GM12878 (cell line): ENCODE results near the gene NDOR1. TPM values are rescaled to one million over a fixed set of nuclear protein-coding genes. Genes with fewer than 3 reads are reported as not detected.

Source experiments
- IKZF1 ChIP-seq: fragments of 450-650 bp; conservative IDR thresholded peaks from 2 replicates; pipeline ENCODE4 v1.6.1; 2017; ENCODE audit warnings: antibody characterized with exemption, mild to moderate bottlenecking
- MXI1 ChIP-seq: fragments of 150-350 bp; IDR thresholded peaks from 2 replicates; pipeline ENCODE4 v1.6.1; 2011; ENCODE audit warnings: low read depth, mild to moderate bottlenecking, inconsistent platforms, low read length, improper control_type of control experiment
- NFXL1 ChIP-seq: fragments of 450-650 bp; IDR thresholded peaks from 2 replicates; pipeline ENCODE4 v1.6.1; 2017; ENCODE audit warnings: antibody characterized with exemption, mild to moderate bottlenecking, borderline replicate concordance
- PML ChIP-seq: IDR thresholded peaks from 2 replicates; pipeline ENCODE4 v1.6.1; 2012; ENCODE audit warnings: low read length, inconsistent platforms
- POLR2A ChIP-seq: IDR thresholded peaks from 2 replicates; pipeline ENCODE4 v1.6.1; 2011; ENCODE audit warnings: low read depth, mild to moderate bottlenecking, low read length
- STAT1 ChIP-seq: fragments of 450-650 bp; conservative IDR thresholded peaks from 2 replicates; pipeline ENCODE4 v1.6.1; 2014; ENCODE audit warnings: antibody characterized with exemption, mild to moderate bottlenecking
- SUZ12 ChIP-seq: fragments of 200-600 bp; sonication (generic); IDR thresholded peaks from one replicate; pipeline ENCODE4 v1.6.1; 2018; ENCODE audit warnings: antibody characterized with exemption, mild to moderate bottlenecking; ENCODE audit not compliant: unreplicated experiment
- ZNF24 ChIP-seq: fragments of 450-650 bp; IDR thresholded peaks from 2 replicates; pipeline ENCODE4 v1.6.1; 2017; ENCODE audit warnings: antibody characterized with exemption, mild to moderate bottlenecking
- polyA plus RNA-seq, 11 experiments: library from polyadenylated mRNA; depleted of rRNA in 4 of 11; unstranded in 6 of 11; stranded (reverse) in 5 of 11; fragments of >200 nt; fragmentation: Nextera tagmentation in 4 of 11; fragmentation: Illumina TruSeq in 1 of 11; extraction: Ambion mirVana in 4 of 11; extraction: Trizol in 1 of 11; gene quantifications; 1 replicate in 1 of 11; 2 replicates in 10 of 11; pipeline versions ENCODE4 v1.2.1 to v1.2.3, GENCODE V29; 2011 to 2016; ENCODE audit warnings: inconsistent platforms in 2 of 11, missing spikeins in 2 of 11, low read depth in 1 of 11
- total RNA-seq, 4 experiments: library from RNA; depleted of rRNA in 3 of 4; stranded (reverse); fragments of >200 nt in 3 of 4; fragmentation: Illumina TruSeq in 1 of 4; extraction: Trizol in 1 of 4; gene quantifications; 2 replicates each; pipeline versions ENCODE4 v1.2.1 to v1.2.3, GENCODE V29; 2013 to 2021
- TF ChIP-seq, protein P1 (sequence below): IDR thresholded peaks from 2 replicates; pipeline ENCODE4 v1.6.1; 2011; ENCODE audit warnings: mild to moderate bottlenecking, low read depth, low read length, moderate library complexity; ENCODE audit not compliant: insufficient replicate concordance
- TF ChIP-seq, protein P2 (sequence below): fragments of 450-650 bp; IDR thresholded peaks from 2 replicates; pipeline ENCODE4 v1.6.1; 2017; ENCODE audit warnings: mild to moderate bottlenecking, low read depth, inconsistent platforms; ENCODE audit not compliant: poor library complexity, severe bottlenecking
- TF ChIP-seq, protein P3 (sequence below): IDR thresholded peaks from 2 replicates; pipeline ENCODE4 v1.6.1; 2012; ENCODE audit warnings: low read depth, low read length, improper control_type of control experiment

NDOR1 gene
- total and polyA plus RNA-seq, 10 of the 15 experiments (the other 5 are each of a cell fraction or from before 2014, with no cell fraction given), result 0.04 to 32.9 (median 11.1) TPM

DNA sequence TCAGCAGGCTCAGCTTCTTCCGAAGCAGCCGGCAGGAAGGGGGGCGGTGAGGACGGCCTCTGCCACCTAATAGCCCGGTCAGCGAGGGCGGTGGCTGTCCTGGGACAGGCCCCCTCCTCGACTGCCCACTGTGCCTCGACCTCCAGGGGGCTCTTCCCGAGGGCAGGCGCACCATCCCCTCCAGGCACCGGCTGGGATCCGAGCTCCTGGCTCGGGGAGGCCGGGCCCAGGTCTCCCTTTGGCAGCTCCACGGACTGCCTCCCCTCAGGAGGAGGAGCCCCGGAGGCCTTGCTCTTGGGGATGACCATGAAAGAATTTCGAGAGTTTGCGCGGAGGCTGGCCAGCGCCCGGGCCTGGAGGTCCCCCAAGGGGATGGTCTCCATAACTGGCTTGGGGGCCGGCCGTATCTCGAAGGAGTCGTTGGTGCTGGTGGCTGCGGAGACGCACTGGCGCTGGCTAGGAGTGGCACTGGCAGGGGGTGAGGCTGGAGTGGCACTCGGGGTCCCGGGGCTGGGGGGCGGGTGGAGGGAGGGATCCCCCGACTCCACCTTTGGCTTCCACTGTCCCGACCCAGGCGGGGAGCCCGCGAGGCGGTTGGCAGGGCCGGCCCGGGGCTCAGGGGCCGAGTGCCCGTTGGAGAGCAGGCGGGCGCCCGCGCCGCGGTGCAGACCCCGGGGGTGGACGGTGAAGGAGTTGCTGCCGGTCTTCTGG lies 5.9 kb upstream of the NDOR1 start (continued):
- TF ChIP-seq POLR2A, result no peak
- TF ChIP-seq, protein P1, sequence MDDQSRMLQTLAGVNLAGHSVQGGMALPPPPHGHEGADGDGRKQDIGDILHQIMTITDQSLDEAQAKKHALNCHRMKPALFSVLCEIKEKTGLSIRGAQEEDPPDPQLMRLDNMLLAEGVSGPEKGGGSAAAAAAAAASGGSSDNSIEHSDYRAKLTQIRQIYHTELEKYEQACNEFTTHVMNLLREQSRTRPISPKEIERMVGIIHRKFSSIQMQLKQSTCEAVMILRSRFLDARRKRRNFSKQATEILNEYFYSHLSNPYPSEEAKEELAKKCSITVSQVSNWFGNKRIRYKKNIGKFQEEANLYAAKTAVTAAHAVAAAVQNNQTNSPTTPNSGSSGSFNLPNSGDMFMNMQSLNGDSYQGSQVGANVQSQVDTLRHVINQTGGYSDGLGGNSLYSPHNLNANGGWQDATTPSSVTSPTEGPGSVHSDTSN, result no peak
- TF ChIP-seq SUZ12, result no peak
- TF ChIP-seq, protein P2, sequence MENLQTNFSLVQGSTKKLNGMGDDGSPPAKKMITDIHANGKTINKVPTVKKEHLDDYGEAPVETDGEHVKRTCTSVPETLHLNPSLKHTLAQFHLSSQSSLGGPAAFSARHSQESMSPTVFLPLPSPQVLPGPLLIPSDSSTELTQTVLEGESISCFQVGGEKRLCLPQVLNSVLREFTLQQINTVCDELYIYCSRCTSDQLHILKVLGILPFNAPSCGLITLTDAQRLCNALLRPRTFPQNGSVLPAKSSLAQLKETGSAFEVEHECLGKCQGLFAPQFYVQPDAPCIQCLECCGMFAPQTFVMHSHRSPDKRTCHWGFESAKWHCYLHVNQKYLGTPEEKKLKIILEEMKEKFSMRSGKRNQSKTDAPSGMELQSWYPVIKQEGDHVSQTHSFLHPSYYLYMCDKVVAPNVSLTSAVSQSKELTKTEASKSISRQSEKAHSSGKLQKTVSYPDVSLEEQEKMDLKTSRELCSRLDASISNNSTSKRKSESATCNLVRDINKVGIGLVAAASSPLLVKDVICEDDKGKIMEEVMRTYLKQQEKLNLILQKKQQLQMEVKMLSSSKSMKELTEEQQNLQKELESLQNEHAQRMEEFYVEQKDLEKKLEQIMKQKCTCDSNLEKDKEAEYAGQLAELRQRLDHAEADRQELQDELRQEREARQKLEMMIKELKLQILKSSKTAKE, result no peak
- no peak for TF ChIP-seq MXI1
- no peak for TF ChIP-seq PML
- TF ChIP-seq, protein P3, sequence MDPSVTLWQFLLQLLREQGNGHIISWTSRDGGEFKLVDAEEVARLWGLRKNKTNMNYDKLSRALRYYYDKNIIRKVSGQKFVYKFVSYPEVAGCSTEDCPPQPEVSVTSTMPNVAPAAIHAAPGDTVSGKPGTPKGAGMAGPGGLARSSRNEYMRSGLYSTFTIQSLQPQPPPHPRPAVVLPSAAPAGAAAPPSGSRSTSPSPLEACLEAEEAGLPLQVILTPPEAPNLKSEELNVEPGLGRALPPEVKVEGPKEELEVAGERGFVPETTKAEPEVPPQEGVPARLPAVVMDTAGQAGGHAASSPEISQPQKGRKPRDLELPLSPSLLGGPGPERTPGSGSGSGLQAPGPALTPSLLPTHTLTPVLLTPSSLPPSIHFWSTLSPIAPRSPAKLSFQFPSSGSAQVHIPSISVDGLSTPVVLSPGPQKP, result no peak
- no peak for TF ChIP-seq NFXL1
- no peak for TF ChIP-seq ZNF24
- no peak for TF ChIP-seq IKZF1
- no peak for TF ChIP-seq STAT1
- TF ChIP-seq, all 136 proteins: peak for 0
